AG09309 (cell line): Measurements from ENCODE around the gene ZNF467.

Experiments
- DNase-seq: peaks from one replicate; pipeline ENCODE4 v3.0.0-alpha.2; 2010; ENCODE audit warnings: low read depth
- H3K4me3 ChIP-seq: 2 replicates; pipeline ENCODE4 v1.5.1; 2011; ENCODE audit warnings: mild to moderate bottlenecking, low read depth, low read length, moderate library complexity; ENCODE audit not compliant: control insufficient read depth
- CTCF ChIP-seq: IDR thresholded peaks from 2 replicates; pipeline ENCODE4 v1.5.1; 2011; ENCODE audit warnings: mild to moderate bottlenecking, low read depth, low read length, inconsistent platforms; ENCODE audit not compliant: insufficient read depth, control insufficient read depth; ENCODE audit errors: missing control alignments

The ZNF467 gene

GRCh38 chr7:149809215-149809614 lies 35.8 kb upstream of the ZNF467 start:
- no peak for DNase-seq
- no peak overlapping the region for H3K4me3 ChIP-seq
- no peak for TF ChIP-seq CTCF

- no peak overlapping the region for H3K4me3 ChIP-seq
- no peak for TF ChIP-seq CTCF
- DNase-seq, result no peak
Observed at GRCh38 chr7:149808311-149808710, 34.9 kb upstream of the ZNF467 start.

- TF ChIP-seq CTCF, result no peak
- DNase-seq, result no peak
- no peak overlapping the region for H3K4me3 ChIP-seq
Observed at GRCh38 chr7:149806726-149807125, 33.3 kb upstream of the ZNF467 start.

- DNase-seq, result no peak
- no peak overlapping the region for H3K4me3 ChIP-seq
- TF ChIP-seq CTCF, result no peak
Observed at GRCh38 chr7:149804106-149804505, 30.7 kb upstream of the ZNF467 start.

GRCh38 chr7:149803551-149804074 lies 30.2 kb upstream of the ZNF467 start:
- no peak for DNase-seq
- no peak overlapping the region for H3K4me3 ChIP-seq
- TF ChIP-seq CTCF, result no peak

GRCh38 chr7:149802966-149803365 lies 29.6 kb upstream of the ZNF467 start:
- no peak overlapping the region for H3K4me3 ChIP-seq
- no peak for TF ChIP-seq CTCF
- DNase-seq, result no peak

- no peak for DNase-seq
- TF ChIP-seq CTCF, result no peak
- H3K4me3 ChIP-seq, result no peak overlapping the region
Observed at GRCh38 chr7:149801816-149802215, 28.4 kb upstream of the ZNF467 start.
